DMS114 treated with DMSO at 0.1 percent for 48 hours (cell line): ENCODE data around the gene TCEA3.

ENCODE experiments used
- DNase-seq: peaks from one replicate; lab custom pipeline; 2025; ENCODE audit not compliant: unreplicated experiment; lab: John Stamatoyannopoulos, UW

Gene TCEA3

DNA sequence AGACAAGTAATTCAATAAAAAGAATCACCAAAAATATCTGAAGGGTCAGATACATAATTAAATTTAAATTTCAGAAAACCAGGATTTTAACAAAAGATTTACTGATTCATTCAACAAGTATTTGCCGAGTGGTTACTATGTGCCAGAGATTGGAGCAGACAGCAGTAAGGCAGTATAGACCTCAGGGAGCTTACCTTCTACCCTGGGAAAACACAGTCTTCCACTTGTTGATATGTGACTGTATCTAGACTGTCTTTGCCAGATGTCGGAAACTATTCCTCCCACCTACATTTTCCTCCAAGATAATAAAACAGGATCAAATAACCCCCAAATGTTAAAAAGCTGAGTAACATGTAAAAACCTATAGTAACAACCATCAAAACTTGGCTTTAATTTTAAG, 86.7 kb downstream of the TCEA3 start:
- no peak for DNase-seq

DNA sequence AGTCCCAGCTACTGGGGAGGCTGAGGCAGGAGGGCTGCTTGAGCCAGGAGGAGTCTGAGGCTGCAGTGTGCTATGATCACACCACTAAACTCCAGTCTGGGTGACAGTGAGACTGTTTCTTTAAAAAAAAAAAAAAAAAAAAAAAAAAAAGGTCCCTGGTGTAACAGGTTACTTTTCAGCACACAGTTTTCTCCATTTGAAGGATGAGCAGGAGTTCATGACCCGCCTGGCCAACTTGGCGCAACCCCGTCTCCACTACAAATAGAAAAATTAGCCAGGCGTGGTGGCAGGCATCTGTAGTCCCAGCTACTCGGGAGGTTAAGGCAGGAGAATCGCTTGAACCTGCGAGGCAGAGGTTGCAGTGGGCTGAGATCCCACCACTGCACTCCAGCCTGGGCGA, 92.8 kb downstream of the TCEA3 start:
- no peak for DNase-seq
